GM12891 (cell line): ENCODE results near the gene FOXL2.

ENCODE experiments used
- POLR2A ChIP-seq: IDR thresholded peaks from 2 replicates; pipeline ENCODE4 v1.6.1; 2011; ENCODE audit warnings: low read depth, low read length, control low read depth
- POLR2AphosphoS5 ChIP-seq: IDR thresholded peaks from 2 replicates; pipeline ENCODE4 v1.6.1; 2011; ENCODE audit warnings: low read depth, low read length, control low read depth
- TAF1 ChIP-seq: IDR thresholded peaks from 2 replicates; pipeline ENCODE4 v1.6.1; 2011; ENCODE audit warnings: low read depth, low read length, control low read depth

- TF ChIP-seq POLR2AphosphoS5 (no peak), POLR2A (no peak), TAF1 (no peak)
Observed at GRCh38 chr3:138908846-138909245, 38.1 kb downstream of the FOXL2 start.
